Activated CD4-positive, alpha-beta T cell treated with anti-CD3 and anti-CD28 coated beads for 1 hour (primary cell): ENCODE results near the gene LIX1.
"Not testable (repeated sequence)": the region's sequence is repeated elsewhere in the genome, so short reads cannot be mapped to it uniquely, and the experiment has no call there.

Experiments
- DNase-seq: peaks from one replicate; pipeline ENCODE4 v3.0.0-alpha.2; 2020

Gene LIX1

GRCh38 chr5:97142521-97143254, at the start of gene LIX1:
LIX1 (minus strand) TSS chr5:97142611; CDS start chr5:97142576, 35 bp downstream.
- no peak for DNase-seq

DNA sequence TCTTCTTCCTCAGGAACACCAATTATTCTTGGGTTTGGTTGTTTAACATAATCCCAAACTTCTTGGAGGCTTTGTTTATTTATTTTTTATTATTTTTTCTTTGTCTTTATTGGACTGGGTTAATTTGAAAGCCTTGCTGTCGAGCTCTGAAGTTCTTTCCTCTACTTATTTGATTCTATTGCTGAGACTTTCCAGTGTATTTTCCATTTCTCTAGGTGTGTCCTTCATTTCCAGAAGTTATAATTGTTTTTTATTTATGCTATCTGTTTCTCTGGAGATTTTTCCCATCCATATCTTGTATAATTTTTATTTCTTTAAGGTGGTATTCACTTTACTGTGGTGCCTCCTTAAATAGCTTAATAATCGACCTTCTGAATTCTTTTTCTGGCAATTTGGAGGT, 49.5 kb upstream of the LIX1 start:
- DNase-seq = no peak

- not testable (repeated sequence) for DNase-seq
Measured at GRCh38 chr5:97189523-97189922, 47.1 kb upstream of the LIX1 start.

- no peak for DNase-seq
Measured at GRCh38 chr5:97183930-97184213, 41.5 kb upstream of the LIX1 start.

GRCh38 chr5:97183100-97183929, 40.9 kb upstream of the LIX1 start, which contains the start of gene RIOK2:
RIOK2 (minus strand) TSS chr5:97183247; CDS start chr5:97183191, 56 bp downstream.
- DNase-seq = peak; percentile 86

- DNase-seq = no peak
Measured at GRCh38 chr5:97182571-97183099, 40.2 kb upstream of the LIX1 start.

DNA sequence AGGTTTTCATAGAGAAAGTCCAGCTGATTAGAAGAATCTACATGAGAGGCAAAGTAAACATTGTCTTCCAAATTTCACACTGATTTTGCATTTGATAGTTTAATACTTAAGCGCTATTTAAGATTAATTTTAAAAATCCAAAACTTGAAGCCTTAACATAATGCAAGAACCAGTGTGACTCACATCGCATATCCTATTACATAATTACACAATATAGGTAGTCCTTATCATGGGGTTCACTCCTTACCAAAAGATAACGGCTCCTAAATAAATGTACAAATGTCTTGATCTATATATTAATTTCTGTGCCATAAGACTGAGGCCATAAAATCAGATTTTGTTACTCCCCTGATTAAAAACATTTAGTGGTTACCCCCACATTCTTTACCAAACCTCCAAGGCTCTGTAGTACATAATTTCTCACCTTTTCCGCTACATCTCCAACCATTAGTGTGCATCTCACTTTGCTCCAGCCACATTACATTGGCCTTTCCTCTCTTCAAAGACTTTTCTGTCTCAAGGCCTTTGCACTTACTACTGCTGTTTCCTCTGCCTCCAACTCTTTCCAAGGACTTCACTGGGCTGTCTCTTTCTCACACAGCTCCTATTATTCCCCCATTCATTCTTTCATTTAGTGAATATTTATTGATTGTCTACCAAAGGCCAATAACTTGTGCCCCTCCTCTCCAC, 39.6 kb upstream of the LIX1 start:
- no peak for DNase-seq

GRCh38 chr5:97179457-97179856, 37.0 kb upstream of the LIX1 start:
- not testable (repeated sequence) for DNase-seq

- DNase-seq = no peak
Measured at GRCh38 chr5:97172227-97172626, 29.8 kb upstream of the LIX1 start.

DNA sequence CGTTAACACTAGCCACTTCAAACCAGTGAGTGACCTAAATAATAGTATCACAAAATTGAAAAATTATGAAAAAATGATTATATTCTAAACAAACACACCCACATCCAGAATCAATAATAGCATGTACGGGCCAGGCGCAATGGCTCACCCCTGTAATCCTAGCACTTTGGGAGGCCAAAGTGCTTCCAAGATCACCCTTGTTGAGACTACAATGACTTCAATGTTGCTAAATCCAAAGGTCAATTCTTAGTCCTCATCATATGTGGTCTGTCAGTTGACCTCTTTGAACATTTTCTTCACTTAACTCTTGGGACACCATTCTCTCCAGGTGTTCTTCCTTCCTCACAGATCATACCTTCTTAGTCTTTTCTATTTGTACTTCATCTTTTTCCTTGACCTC, 29.3 kb upstream of the LIX1 start:
- no peak for DNase-seq

DNA sequence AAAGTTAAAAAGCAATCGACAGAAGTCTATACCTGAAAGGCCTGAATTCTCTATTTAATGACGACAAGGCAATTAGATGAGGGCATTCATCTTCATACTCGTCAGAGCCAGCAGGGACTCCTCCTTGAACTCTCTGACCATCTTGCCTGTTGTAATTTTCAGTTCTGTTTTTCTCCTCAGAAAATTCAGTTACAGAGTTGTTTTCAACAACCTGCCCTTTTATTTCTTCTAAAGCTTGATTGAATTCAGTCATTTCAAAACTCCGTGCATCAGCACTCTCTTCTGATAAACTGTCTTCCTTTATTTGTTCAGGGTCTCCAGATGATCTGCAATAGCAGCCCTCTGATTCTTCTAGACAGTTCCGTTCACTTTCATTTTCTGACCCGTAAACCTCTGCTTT, 25.0 kb upstream of the LIX1 start:
- DNase-seq = no peak

GRCh38 chr5:97165726-97166125, 23.3 kb upstream of the LIX1 start:
- DNase-seq = no peak

- no peak for DNase-seq
Measured at GRCh38 chr5:97164846-97165245, 22.4 kb upstream of the LIX1 start.

DNA sequence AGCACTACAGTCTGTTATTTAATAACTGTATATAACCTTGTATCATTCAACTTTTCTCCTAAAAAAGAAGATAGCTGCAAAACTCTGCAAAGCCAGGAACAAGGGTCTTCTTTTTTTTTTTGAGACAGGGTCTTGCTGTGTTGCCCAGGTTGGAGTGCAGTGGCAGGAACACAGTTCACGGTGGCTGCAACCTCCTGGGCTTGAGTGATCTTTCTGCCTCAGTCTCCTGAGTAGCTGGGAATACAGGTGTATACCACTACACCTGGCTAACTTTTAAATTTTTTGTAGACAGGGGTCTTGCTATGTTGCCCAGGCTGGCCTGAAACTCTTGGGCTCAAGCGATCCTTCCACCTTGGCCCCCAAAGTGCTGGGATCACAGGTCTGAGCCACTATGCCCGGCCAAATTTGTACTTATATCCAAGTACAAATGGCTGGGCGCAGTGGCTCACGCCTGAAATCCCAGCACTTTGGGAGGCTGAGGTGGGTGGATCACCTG, 21.4 kb upstream of the LIX1 start:
- no peak for DNase-seq

GRCh38 chr5:97163360-97163764, 21.0 kb upstream of the LIX1 start:
- DNase-seq = no peak

DNA sequence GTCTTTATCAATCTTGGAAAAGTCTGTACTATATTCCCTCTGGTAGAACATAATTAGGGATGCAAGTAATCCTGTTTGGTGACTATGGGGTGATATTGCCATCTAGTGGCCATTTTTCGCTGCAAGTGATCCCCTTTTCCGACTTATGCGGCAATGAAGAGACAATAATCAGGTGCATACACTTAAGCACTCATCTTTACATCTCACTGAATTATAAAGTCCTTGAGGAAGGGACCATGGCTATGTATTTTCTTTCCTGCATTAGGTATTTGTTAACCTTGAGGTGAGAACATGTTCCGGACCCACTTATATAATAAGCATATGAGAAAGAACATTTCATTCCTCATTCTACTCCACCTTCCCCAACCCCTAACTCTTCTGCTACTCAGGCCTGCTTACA, 19.6 kb upstream of the LIX1 start:
- DNase-seq = no peak

GRCh38 chr5:97157689-97158088, 15.3 kb upstream of the LIX1 start:
- no peak for DNase-seq

DNA sequence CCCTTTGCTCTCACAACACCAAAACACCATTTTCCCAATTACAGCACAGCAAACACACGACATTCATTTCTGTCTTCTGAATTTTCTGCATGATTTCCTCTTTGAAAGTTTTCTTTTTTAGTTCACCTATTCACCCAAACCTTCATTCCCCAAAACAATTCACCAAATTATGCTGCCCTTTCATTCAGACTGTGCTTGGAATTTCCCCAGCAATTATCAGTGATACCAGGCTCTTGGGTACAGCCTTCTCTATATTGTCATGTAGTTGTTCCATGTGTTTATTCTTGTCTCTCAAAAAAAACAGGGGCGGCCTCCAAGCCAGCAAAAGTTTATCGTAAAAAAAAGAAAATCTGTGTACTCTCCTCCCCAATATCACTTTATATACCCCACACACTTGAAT, 9.0 kb upstream of the LIX1 start:
- no peak for DNase-seq

DNA sequence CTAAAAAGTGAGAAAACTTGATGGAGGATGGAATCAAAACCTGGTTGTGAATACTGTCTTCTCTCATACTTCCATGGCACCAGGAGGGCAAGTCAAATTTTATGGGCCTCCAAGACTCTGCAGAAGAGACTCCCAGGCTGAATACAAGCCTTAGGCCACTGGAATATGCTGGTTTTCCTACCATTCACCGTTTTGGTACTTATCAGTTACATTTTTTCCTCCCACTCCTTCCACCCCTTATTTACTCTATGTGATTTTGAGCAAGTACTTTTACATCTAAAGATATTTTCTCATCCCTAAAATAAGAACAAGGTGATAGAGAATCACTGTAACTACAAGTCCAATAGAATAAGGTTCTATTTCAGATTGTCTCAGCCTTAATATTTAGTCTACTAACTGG, 8.0 kb upstream of the LIX1 start:
- no peak for DNase-seq

DNA sequence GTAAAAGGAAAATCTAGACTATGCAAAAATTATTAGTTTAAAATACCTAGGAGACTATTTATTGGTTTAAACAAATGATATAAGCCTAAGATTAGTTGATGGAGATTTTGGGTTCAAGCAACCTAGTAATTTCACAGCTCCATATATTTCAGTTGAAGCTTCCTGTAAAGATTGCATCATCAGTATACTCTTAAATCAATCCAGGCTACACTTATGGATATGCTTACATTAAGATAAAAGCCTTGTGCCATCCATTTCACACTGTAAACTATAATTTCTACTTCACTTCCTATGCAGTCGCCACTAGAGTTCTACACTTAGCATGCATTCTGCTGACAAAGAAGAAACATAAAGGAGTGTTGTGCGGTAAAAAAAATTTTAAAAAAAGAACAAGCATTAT, 7.3 kb upstream of the LIX1 start:
- DNase-seq = no peak

DNA sequence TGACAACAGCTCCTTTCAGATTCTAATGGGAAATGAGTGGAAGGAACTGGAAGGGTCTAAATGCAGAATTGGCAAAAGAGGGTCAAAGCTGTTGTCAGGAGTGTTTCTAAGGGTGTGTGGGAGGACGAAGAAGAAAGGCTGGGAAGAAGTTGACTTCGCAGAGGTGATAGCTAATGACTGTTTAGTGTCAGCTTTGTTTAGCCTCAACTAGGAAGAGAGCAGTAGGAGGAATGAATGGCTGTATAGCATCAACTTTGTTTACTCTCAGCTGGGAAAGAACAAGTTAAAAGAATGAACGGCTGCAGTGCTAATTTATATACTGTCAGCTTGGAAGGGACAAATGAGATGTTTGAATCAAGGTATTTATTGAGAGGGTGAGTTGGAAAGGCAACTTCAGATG, 5.9 kb upstream of the LIX1 start:
- DNase-seq = no peak

GRCh38 chr5:97143704-97144103, 1.3 kb upstream of the LIX1 start:
- no peak for DNase-seq

- no peak for DNase-seq
Measured at GRCh38 chr5:97141539-97141938, 872 bp downstream of the LIX1 start.
